Measurements from ENCODE around the gene EDARADD. TPM values are rescaled to one million over a fixed set of nuclear protein-coding genes. Genes with fewer than 3 reads are reported as not detected.

The EDARADD gene
- total and polyA plus RNA-seq, 4 donors: 0.13 to 0.67 (median 0.26) TPM

DNA sequence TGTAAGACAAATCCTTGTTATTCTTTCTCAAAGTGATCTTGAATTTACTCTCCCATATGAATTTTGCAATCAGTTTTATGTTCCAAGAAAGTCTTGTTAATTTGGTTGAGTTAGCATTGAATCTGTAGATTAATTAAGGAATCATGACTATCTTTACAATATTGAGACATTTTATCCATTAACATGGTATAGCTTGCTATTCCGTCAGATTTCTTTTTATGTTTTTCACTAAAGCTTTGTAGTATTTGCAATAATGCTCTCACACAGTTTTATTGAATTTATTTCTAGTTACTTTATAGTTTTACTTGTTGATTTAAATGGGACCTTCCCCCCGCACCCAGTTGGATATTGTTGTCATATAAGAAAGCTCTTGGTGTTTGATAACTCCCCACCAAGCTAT lies 5.8 kb upstream of the EDARADD start:
- Histone ChIP-seq H3K36me3 (ENCODE audit: control insufficient read depth in 4 of 4, insufficient read depth in 3 of 4, low read depth in 1 of 4, low read length in 3 of 4) (no peaks in the 10 kb centered on the region), H3K27me3 (ENCODE audit: control insufficient read depth in 4 of 4, insufficient read depth in 4 of 4, low read length in 3 of 4) (no peaks in the 10 kb centered on the region), H3K4me1 (ENCODE audit: control insufficient read depth in 4 of 4, insufficient read depth in 4 of 4, low read length in 3 of 4) (no peaks in the 10 kb centered on the region), H3K4me3 (ENCODE audit: low read depth in 1 of 3, low read length in 3 of 3) (no peak overlapping the region), H3K9ac (ENCODE audit: low read depth in 1 of 2, low read length in 2 of 2) (no peak overlapping the region), H3K9me3 (ENCODE audit: control insufficient read depth in 4 of 4, low read length in 3 of 4) (no peaks in the 10 kb centered on the region), H3K27ac (ENCODE audit: low read depth in 1 of 2, low read length in 2 of 2) (no peak overlapping the region)
- DNase-seq (ENCODE audit: low spot score): no peak
- 96% methylated on average over 2 of the region's 2 CpGs for WGBS
- TF ChIP-seq NR2F2 (IDR thresholded peaks at IDR 0.05) (no peak), RXRA (IDR thresholded peaks at IDR 0.05) (no peak), HNF4A (conservative IDR thresholded peaks at IDR 0.05) (no peak), RAD21 (IDR thresholded peaks at IDR 0.05) (no peak), SP1 (IDR thresholded peaks at IDR 0.05) (no peak), FOXA1 (IDR thresholded peaks at IDR 0.05) (no peak), TAF1 (conservative IDR thresholded peaks at IDR 0.05) (no peak), YY1 (IDR thresholded peaks at IDR 0.05) (no peak), EGR1 (IDR thresholded peaks at IDR 0.05; ENCODE audit: low read depth in 2 of 2) (no peak), JUND (IDR thresholded peaks at IDR 0.05) (no peak), FOXA2 (IDR thresholded peaks at IDR 0.05) (no peak), HNF4G (IDR thresholded peaks at IDR 0.05) (no peak)
- TF ChIP-seq, protein P1, sequence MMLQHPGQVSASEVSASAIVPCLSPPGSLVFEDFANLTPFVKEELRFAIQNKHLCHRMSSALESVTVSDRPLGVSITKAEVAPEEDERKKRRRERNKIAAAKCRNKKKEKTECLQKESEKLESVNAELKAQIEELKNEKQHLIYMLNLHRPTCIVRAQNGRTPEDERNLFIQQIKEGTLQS (IDR thresholded peaks at IDR 0.05): no peak
- TF ChIP-seq, protein P2, sequence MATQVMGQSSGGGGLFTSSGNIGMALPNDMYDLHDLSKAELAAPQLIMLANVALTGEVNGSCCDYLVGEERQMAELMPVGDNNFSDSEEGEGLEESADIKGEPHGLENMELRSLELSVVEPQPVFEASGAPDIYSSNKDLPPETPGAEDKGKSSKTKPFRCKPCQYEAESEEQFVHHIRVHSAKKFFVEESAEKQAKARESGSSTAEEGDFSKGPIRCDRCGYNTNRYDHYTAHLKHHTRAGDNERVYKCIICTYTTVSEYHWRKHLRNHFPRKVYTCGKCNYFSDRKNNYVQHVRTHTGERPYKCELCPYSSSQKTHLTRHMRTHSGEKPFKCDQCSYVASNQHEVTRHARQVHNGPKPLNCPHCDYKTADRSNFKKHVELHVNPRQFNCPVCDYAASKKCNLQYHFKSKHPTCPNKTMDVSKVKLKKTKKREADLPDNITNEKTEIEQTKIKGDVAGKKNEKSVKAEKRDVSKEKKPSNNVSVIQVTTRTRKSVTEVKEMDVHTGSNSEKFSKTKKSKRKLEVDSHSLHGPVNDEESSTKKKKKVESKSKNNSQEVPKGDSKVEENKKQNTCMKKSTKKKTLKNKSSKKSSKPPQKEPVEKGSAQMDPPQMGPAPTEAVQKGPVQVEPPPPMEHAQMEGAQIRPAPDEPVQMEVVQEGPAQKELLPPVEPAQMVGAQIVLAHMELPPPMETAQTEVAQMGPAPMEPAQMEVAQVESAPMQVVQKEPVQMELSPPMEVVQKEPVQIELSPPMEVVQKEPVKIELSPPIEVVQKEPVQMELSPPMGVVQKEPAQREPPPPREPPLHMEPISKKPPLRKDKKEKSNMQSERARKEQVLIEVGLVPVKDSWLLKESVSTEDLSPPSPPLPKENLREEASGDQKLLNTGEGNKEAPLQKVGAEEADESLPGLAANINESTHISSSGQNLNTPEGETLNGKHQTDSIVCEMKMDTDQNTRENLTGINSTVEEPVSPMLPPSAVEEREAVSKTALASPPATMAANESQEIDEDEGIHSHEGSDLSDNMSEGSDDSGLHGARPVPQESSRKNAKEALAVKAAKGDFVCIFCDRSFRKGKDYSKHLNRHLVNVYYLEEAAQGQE (IDR thresholded peaks at IDR 0.05): no peak
- TF ChIP-seq, protein P3, sequence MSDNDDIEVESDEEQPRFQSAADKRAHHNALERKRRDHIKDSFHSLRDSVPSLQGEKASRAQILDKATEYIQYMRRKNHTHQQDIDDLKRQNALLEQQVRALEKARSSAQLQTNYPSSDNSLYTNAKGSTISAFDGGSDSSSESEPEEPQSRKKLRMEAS (IDR thresholded peaks at IDR 0.05): no peak
- TF ChIP-seq, protein P4, sequence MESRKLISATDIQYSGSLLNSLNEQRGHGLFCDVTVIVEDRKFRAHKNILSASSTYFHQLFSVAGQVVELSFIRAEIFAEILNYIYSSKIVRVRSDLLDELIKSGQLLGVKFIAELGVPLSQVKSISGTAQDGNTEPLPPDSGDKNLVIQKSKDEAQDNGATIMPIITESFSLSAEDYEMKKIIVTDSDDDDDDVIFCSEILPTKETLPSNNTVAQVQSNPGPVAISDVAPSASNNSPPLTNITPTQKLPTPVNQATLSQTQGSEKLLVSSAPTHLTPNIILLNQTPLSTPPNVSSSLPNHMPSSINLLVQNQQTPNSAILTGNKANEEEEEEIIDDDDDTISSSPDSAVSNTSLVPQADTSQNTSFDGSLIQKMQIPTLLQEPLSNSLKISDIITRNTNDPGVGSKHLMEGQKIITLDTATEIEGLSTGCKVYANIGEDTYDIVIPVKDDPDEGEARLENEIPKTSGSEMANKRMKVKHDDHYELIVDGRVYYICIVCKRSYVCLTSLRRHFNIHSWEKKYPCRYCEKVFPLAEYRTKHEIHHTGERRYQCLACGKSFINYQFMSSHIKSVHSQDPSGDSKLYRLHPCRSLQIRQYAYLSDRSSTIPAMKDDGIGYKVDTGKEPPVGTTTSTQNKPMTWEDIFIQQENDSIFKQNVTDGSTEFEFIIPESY (IDR thresholded peaks at IDR 0.05): no peak

DNA sequence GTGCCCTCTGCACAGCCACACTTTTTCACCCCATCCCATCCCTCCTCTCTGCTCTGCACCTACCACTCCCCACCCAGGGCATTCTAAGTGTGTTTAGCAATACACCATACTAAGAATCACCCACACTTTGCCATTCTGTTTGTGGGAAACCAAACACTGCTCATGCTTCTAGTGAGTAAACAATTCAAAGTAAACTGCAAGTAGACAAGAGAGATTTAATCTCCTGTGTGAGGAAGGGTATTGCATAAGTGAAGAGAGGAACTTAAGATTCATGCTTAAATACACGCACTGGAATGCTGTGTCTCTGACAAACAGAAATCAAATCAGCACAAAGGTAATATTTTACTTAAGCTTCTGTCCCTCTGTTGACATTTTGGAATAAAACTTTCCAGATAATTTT lies 4.8 kb upstream of the EDARADD start:
- no peaks in the 10 kb centered on the region for H3K27me3 ChIP-seq (ENCODE audit: control insufficient read depth in 4 of 4, insufficient read depth in 4 of 4, low read length in 3 of 4)
- WGBS: 49% methylated on average over 1 of the region's 1 CpG
- H3K9me3 ChIP-seq (ENCODE audit: control insufficient read depth in 4 of 4, low read length in 3 of 4): no peaks in the 10 kb centered on the region
- H3K27ac ChIP-seq (ENCODE audit: low read depth in 1 of 2, low read length in 2 of 2): no peak overlapping the region
- no peak overlapping the region for H3K9ac ChIP-seq (ENCODE audit: low read depth in 1 of 2, low read length in 2 of 2)
- H3K4me1 ChIP-seq (ENCODE audit: control insufficient read depth in 4 of 4, insufficient read depth in 4 of 4, low read length in 3 of 4): no peaks in the 10 kb centered on the region
- no peaks in the 10 kb centered on the region for H3K36me3 ChIP-seq (ENCODE audit: control insufficient read depth in 4 of 4, insufficient read depth in 3 of 4, low read depth in 1 of 4, low read length in 3 of 4)
- DNase-seq (ENCODE audit: low spot score): no peak
- no peak overlapping the region for H3K4me3 ChIP-seq (ENCODE audit: low read depth in 1 of 3, low read length in 3 of 3)
- TF ChIP-seq NR2F2 (IDR thresholded peaks at IDR 0.05) (no peak), GABPA (IDR thresholded peaks at IDR 0.05 in 1 of 2, conservative IDR thresholded peaks at IDR 0.05 in 1 of 2) (no peak), HNF4G (IDR thresholded peaks at IDR 0.05) (no peak), RAD21 (IDR thresholded peaks at IDR 0.05) (no peak), YY1 (IDR thresholded peaks at IDR 0.05) (no peak), HNF4A (conservative IDR thresholded peaks at IDR 0.05) (no peak), FOXA1 (IDR thresholded peaks at IDR 0.05) (no peak), RXRA (IDR thresholded peaks at IDR 0.05) (no peak), FOXA2 (IDR thresholded peaks at IDR 0.05) (no peak)
- TF ChIP-seq, protein P1 (IDR thresholded peaks at IDR 0.05): no peak
- TF ChIP-seq, protein P3 (IDR thresholded peaks at IDR 0.05): no peak
- TF ChIP-seq, protein P4 (IDR thresholded peaks at IDR 0.05): no peak
- TF ChIP-seq, protein P5, sequence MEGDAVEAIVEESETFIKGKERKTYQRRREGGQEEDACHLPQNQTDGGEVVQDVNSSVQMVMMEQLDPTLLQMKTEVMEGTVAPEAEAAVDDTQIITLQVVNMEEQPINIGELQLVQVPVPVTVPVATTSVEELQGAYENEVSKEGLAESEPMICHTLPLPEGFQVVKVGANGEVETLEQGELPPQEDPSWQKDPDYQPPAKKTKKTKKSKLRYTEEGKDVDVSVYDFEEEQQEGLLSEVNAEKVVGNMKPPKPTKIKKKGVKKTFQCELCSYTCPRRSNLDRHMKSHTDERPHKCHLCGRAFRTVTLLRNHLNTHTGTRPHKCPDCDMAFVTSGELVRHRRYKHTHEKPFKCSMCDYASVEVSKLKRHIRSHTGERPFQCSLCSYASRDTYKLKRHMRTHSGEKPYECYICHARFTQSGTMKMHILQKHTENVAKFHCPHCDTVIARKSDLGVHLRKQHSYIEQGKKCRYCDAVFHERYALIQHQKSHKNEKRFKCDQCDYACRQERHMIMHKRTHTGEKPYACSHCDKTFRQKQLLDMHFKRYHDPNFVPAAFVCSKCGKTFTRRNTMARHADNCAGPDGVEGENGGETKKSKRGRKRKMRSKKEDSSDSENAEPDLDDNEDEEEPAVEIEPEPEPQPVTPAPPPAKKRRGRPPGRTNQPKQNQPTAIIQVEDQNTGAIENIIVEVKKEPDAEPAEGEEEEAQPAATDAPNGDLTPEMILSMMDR (IDR thresholded peaks at IDR 0.05; ENCODE audit: low read depth, low read length, missing input control): no peak

Data from liver (tissue), 9 donors.